ENCODE results near the gene SETD4. TPM values are rescaled to one million over a fixed set of nuclear protein-coding genes. Genes with fewer than 3 reads are reported as not detected.
A peak's percentile ranks its signal among the peaks of the same experiment; 100 is the strongest.

The SETD4 gene
- total RNA-seq, 1 donor: 15.9 TPM

DNA sequence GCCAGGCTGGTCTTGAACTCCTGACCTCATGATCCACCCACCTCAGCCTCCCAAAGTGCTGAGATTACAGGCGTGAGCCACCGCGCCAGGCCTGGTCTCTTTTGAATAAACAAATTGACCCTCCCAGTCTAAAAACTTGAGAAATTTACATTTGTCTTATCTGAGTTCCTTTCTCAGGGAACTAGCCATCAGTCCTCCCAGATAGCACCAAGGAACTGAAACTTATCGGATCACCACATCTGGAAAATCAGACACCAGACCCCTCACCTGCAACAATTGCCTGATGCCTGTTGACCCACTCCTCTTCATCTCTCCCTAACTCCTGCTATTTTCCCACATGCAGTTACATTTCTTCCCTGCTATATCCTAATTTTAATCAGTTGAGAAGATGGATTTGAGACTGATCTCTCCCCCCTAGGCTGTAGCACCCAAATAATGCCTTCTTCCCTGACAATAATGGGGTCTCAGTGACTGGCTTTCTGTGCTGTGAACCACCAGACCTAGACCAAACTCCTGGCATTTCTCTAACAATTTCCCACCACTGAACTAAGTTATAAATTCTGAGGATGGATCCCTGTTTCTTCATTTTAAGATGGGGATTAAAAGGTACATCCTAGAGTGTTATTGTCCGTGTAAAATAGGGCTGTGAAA, 8.5 kb upstream of the SETD4 start:
- Histone ChIP-seq H3K79me2 (ENCODE audit: insufficient read depth, low read length) (peaks cover 20% of the 10 kb centered on the region), H3K27ac (ENCODE audit: low read depth, low read length) (peak overlapping the region; percentile 84), H4K20me1 (ENCODE audit: insufficient read depth, low read length) (peaks cover 8% of the 10 kb centered on the region), H3K9me3 (ENCODE audit: low read depth, low read length) (no peaks in the 10 kb centered on the region), H3K4me2 (ENCODE audit: insufficient read depth, low read length) (no peak overlapping the region), H3K27me3 (ENCODE audit: insufficient read depth, low read length) (no peaks in the 10 kb centered on the region), H3K4me3 (ENCODE audit: insufficient read depth, low read length) (no peak overlapping the region), H2AFZ (ENCODE audit: low read length) (peak overlapping the region; percentile 95), H3K36me3 (ENCODE audit: insufficient read depth, low read length) (peaks cover 22% of the 10 kb centered on the region), H3K4me1 (ENCODE audit: insufficient read depth, low read length) (peaks cover 25% of the 10 kb centered on the region)
- DNase-seq (ENCODE audit: insufficient read length, low spot score, missing footprints): no peak
- TF ChIP-seq, protein P1, sequence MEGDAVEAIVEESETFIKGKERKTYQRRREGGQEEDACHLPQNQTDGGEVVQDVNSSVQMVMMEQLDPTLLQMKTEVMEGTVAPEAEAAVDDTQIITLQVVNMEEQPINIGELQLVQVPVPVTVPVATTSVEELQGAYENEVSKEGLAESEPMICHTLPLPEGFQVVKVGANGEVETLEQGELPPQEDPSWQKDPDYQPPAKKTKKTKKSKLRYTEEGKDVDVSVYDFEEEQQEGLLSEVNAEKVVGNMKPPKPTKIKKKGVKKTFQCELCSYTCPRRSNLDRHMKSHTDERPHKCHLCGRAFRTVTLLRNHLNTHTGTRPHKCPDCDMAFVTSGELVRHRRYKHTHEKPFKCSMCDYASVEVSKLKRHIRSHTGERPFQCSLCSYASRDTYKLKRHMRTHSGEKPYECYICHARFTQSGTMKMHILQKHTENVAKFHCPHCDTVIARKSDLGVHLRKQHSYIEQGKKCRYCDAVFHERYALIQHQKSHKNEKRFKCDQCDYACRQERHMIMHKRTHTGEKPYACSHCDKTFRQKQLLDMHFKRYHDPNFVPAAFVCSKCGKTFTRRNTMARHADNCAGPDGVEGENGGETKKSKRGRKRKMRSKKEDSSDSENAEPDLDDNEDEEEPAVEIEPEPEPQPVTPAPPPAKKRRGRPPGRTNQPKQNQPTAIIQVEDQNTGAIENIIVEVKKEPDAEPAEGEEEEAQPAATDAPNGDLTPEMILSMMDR (IDR thresholded peaks at IDR 0.05; ENCODE audit: extremely low read depth, low read depth, low read length): no peak

GRCh38 chr21:36065497-36066036, 5.2 kb upstream of the SETD4 start:
- no peak overlapping the region for H3K27ac ChIP-seq (ENCODE audit: low read depth, low read length)
- H3K79me2 ChIP-seq (ENCODE audit: insufficient read depth, low read length): peaks cover 11% of the 10 kb centered on the region
- peak; percentile 81 for DNase-seq (ENCODE audit: insufficient read length, low spot score, missing footprints)
- peak overlapping the region; percentile 40 for H3K4me2 ChIP-seq (ENCODE audit: insufficient read depth, low read length)
- H3K4me3 ChIP-seq (ENCODE audit: insufficient read depth, low read length): no peak overlapping the region
- H3K27me3 ChIP-seq (ENCODE audit: insufficient read depth, low read length): no peaks in the 10 kb centered on the region
- H4K20me1 ChIP-seq (ENCODE audit: insufficient read depth, low read length): no peaks in the 10 kb centered on the region
- no peaks in the 10 kb centered on the region for H3K9me3 ChIP-seq (ENCODE audit: low read depth, low read length)
- peak overlapping the region; percentile 83 for H2AFZ ChIP-seq (ENCODE audit: low read length)
- H3K4me1 ChIP-seq (ENCODE audit: insufficient read depth, low read length): peaks cover 16% of the 10 kb centered on the region
- TF ChIP-seq, protein P1 (IDR thresholded peaks at IDR 0.05; ENCODE audit: extremely low read depth, low read depth, low read length): no peak
- H3K36me3 ChIP-seq (ENCODE audit: insufficient read depth, low read length): no peaks in the 10 kb centered on the region

DNA sequence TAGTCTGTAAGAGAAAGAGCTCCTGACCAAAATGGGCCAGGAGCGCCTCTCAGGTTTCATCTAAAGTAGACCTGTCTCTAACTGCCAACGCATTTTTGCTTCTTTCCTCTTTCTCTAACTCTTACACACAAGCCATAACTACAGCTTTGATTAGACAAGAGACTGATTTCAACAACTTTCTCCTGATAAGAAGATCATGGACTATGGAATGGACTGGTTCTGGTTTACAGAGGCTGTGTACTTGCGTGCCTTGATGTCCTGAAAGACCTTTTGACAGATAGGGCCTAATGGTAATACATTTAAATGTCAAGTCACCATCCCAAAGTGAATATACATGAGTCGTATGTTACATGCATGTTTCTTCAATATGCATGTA, 3.7 kb upstream of the SETD4 start:
- H3K9me3 ChIP-seq (ENCODE audit: low read depth, low read length): no peaks in the 10 kb centered on the region
- peaks cover 15% of the 10 kb centered on the region for H3K4me1 ChIP-seq (ENCODE audit: insufficient read depth, low read length)
- no peaks in the 10 kb centered on the region for H3K36me3 ChIP-seq (ENCODE audit: insufficient read depth, low read length)
- TF ChIP-seq, protein P1 (IDR thresholded peaks at IDR 0.05; ENCODE audit: extremely low read depth, low read depth, low read length): no peak
- H4K20me1 ChIP-seq (ENCODE audit: insufficient read depth, low read length): no peaks in the 10 kb centered on the region
- no peaks in the 10 kb centered on the region for H3K27me3 ChIP-seq (ENCODE audit: insufficient read depth, low read length)
- no peak overlapping the region for H3K27ac ChIP-seq (ENCODE audit: low read depth, low read length)
- no peak overlapping the region for H3K4me2 ChIP-seq (ENCODE audit: insufficient read depth, low read length)
- peak; percentile 77 for DNase-seq (ENCODE audit: insufficient read length, low spot score, missing footprints)
- peak overlapping the region; percentile 31 for H2AFZ ChIP-seq (ENCODE audit: low read length)
- H3K79me2 ChIP-seq (ENCODE audit: insufficient read depth, low read length): peaks cover under 1% of the 10 kb centered on the region
- no peak overlapping the region for H3K4me3 ChIP-seq (ENCODE audit: insufficient read depth, low read length)

- peak overlapping the region; percentile 41 for H2AFZ ChIP-seq (ENCODE audit: low read length)
- no peak for DNase-seq (ENCODE audit: insufficient read length, low spot score, missing footprints)
- H3K4me3 ChIP-seq (ENCODE audit: insufficient read depth, low read length): no peak overlapping the region
- peaks cover 6% of the 10 kb centered on the region for H3K79me2 ChIP-seq (ENCODE audit: insufficient read depth, low read length)
- H3K27me3 ChIP-seq (ENCODE audit: insufficient read depth, low read length): no peaks in the 10 kb centered on the region
- no peak overlapping the region for H3K4me2 ChIP-seq (ENCODE audit: insufficient read depth, low read length)
- H4K20me1 ChIP-seq (ENCODE audit: insufficient read depth, low read length): no peaks in the 10 kb centered on the region
- no peaks in the 10 kb centered on the region for H3K9me3 ChIP-seq (ENCODE audit: low read depth, low read length)
- peaks cover 3% of the 10 kb centered on the region for H3K36me3 ChIP-seq (ENCODE audit: insufficient read depth, low read length)
- TF ChIP-seq, protein P1 (IDR thresholded peaks at IDR 0.05; ENCODE audit: extremely low read depth, low read depth, low read length): no peak
- H3K4me1 ChIP-seq (ENCODE audit: insufficient read depth, low read length): peaks cover 15% of the 10 kb centered on the region
- H3K27ac ChIP-seq (ENCODE audit: low read depth, low read length): no peak overlapping the region
These were observed 3.2 kb upstream of the SETD4 start for GRCh38 chr21:36063375-36064084.

All from osteoblast (primary cell).